GM19463 (cell line): ENCODE results near the gene LRRK1.
A peak's percentile ranks its signal among the peaks of the same experiment; 100 is the strongest.

Experiments
- ATAC-seq: cut with Tn5 transposase; IDR thresholded peaks from one replicate; pipeline ENCODE4 v1.9.1; 2021; ENCODE audit warnings: mild to moderate bottlenecking, moderate library complexity; ENCODE audit not compliant: unreplicated experiment

Gene LRRK1

GRCh38 chr15:100931143-100931890 lies 12.2 kb downstream of the LRRK1 start:
- peak; percentile 60 for ATAC-seq

GRCh38 chr15:100932676-100933348 lies 13.7 kb downstream of the LRRK1 start:
- no peak for ATAC-seq

- no peak for ATAC-seq
These were observed 15.0 kb downstream of the LRRK1 start for GRCh38 chr15:100934166-100934565.

- ATAC-seq: no peak
These were observed 15.6 kb downstream of the LRRK1 start for GRCh38 chr15:100934726-100935125.

GRCh38 chr15:100937171-100937570 lies 18.0 kb downstream of the LRRK1 start:
- ATAC-seq: no peak

GRCh38 chr15:100939791-100940190 lies 20.6 kb downstream of the LRRK1 start:
- ATAC-seq: no peak

- peak; percentile 68 for ATAC-seq
These were observed 21.7 kb downstream of the LRRK1 start for GRCh38 chr15:100940767-100941379.

GRCh38 chr15:100941536-100941935 lies 22.4 kb downstream of the LRRK1 start:
- peak; percentile 71 for ATAC-seq

GRCh38 chr15:100942656-100943425 lies 23.7 kb downstream of the LRRK1 start:
- no peak for ATAC-seq

- no peak for ATAC-seq
These were observed 25.2 kb downstream of the LRRK1 start for GRCh38 chr15:100944244-100944895.

GRCh38 chr15:100944986-100945385 lies 25.8 kb downstream of the LRRK1 start:
- ATAC-seq: no peak

- peak; percentile 51 for ATAC-seq
These were observed 28.7 kb downstream of the LRRK1 start for GRCh38 chr15:100947760-100948429.

- ATAC-seq: peak; percentile 34
These were observed 29.2 kb downstream of the LRRK1 start for GRCh38 chr15:100948430-100948762.

GRCh38 chr15:100949691-100950090 lies 30.5 kb downstream of the LRRK1 start:
- ATAC-seq: no peak

GRCh38 chr15:100951965-100952364 lies 32.8 kb downstream of the LRRK1 start:
- ATAC-seq: no peak

GRCh38 chr15:100952566-100952965 lies 33.4 kb downstream of the LRRK1 start:
- no peak for ATAC-seq

- ATAC-seq: peak; percentile 54
These were observed 39.3 kb downstream of the LRRK1 start for GRCh38 chr15:100958326-100959065.

- ATAC-seq: no peak
These were observed 40.2 kb downstream of the LRRK1 start for GRCh38 chr15:100959066-100960050.
